Measurements from ENCODE around the gene TRIM41. TPM values are rescaled to one million over a fixed set of nuclear protein-coding genes. Genes with fewer than 3 reads are reported as not detected.

The TRIM41 gene
- total and polyA plus RNA-seq, 2 of the 13 experiments (the other 11 are each of a cell fraction or from before 2014, with no cell fraction given), result 10.2 to 16.7 TPM

GRCh38 chr5:181223729-181224389 is 778 bp downstream of the TRIM41 start (continued):
- TF ChIP-seq ZNF646 (CRISPR knock-in tag; IDR thresholded peaks at IDR 0.05) (no peak), SRY (CRISPR knock-in tag; IDR thresholded peaks at IDR 0.05) (0 out of 2 replicates have a peak, but pooled peaks have one; percentile 19), NFKBIZ (CRISPR knock-in tag; IDR thresholded peaks at IDR 0.05) (no peak), SP4 (CRISPR knock-in tag; IDR thresholded peaks at IDR 0.05) (no peak), PAF1 (CRISPR knock-in tag; IDR thresholded peaks at IDR 0.05) (no peak), CREB1 (IDR thresholded peaks at IDR 0.05) (no peak), CREB1 (CRISPR knock-in tag; IDR thresholded peaks at IDR 0.05) (no peak), ZNF501 (CRISPR knock-in tag; IDR thresholded peaks at IDR 0.05) (no peak), ZFP37 (CRISPR knock-in tag; IDR thresholded peaks at IDR 0.05; ENCODE audit: borderline replicate concordance) (0 out of 2 replicates have a peak, but pooled peaks have one; percentile 3), HDAC1 (CRISPR knock-in tag; IDR thresholded peaks at IDR 0.05) (peak; percentile 50), ZNF451 (CRISPR knock-in tag; IDR thresholded peaks at IDR 0.05) (0 out of 2 replicates have a peak, but pooled peaks have one; percentile 18), SNAI1 (CRISPR knock-in tag; IDR thresholded peaks at IDR 0.05; ENCODE audit: borderline replicate concordance) (no peak), ZNF460 (CRISPR knock-in tag; IDR thresholded peaks at IDR 0.05; ENCODE audit: borderline replicate concordance) (no peak), HNF4G (IDR thresholded peaks at IDR 0.05; ENCODE audit: borderline replicate concordance, low read depth, low read length) (no peak), HNF4G (CRISPR knock-in tag; IDR thresholded peaks at IDR 0.05; ENCODE audit: borderline replicate concordance, low read depth) (peak; percentile 11; the same call in 1 of the 2 replicates), PRDM4 (CRISPR knock-in tag; IDR thresholded peaks at IDR 0.05; ENCODE audit: borderline replicate concordance) (no peak), TRAFD1 (CRISPR knock-in tag; IDR thresholded peaks at IDR 0.05; ENCODE audit: borderline replicate concordance) (peak; percentile 23; the same call in 1 of the 2 replicates), ZNF354B (CRISPR knock-in tag; IDR thresholded peaks at IDR 0.05) (0 out of 2 replicates have a peak, but pooled peaks have one; percentile 71)
